Measurements from ENCODE around the gene PRKAA1.
"Not testable (repeated sequence)": the region's sequence is repeated elsewhere in the genome, so short reads cannot be mapped to it uniquely, and the experiment has no call there.

Gene PRKAA1

GRCh38 chr5:40733434-40733833, 64.7 kb downstream of the PRKAA1 start:
- no peaks in the 10 kb centered on the region; the same call in 1 of the 2 replicates for H3K36me3 ChIP-seq (ENCODE audit: insufficient read depth, low read length)
- H3K4me1 ChIP-seq (ENCODE audit: insufficient read depth, low read length, poor library complexity, severe bottlenecking), result peaks cover 37% of the 10 kb centered on the region
- H3K9ac ChIP-seq (ENCODE audit: low read depth, low read length, poor library complexity, severe bottlenecking), result no peak overlapping the region
- H4K20me1 ChIP-seq (ENCODE audit: insufficient read depth, low read length, poor library complexity, severe bottlenecking), result no peaks in the 10 kb centered on the region
- H3K9me3 ChIP-seq (ENCODE audit: insufficient read depth, low read depth, low read length), result no peaks in the 10 kb centered on the region
- H3F3A ChIP-seq (ENCODE audit: low read depth), result no peaks in the 10 kb centered on the region
- H3K9me2 ChIP-seq (replicated peaks; ENCODE audit: low read depth, low read length), result no peaks in the 10 kb centered on the region
- TF ChIP-seq CTCF (conservative IDR thresholded peaks at IDR 0.05; ENCODE audit: low read length), result no peak
- TF ChIP-seq EZH2phosphoT487 (IDR thresholded peaks at IDR 0.05; ENCODE audit: borderline replicate concordance), result no peak
- H2AFZ ChIP-seq (ENCODE audit: low read length), result no peak overlapping the region
- 0 out of 2 replicates have a peak, but pooled peaks cover 6% of the 10 kb centered on the region for H3K79me2 ChIP-seq (ENCODE audit: insufficient read depth, low read length)
- H3K4me3 ChIP-seq (ENCODE audit: low read length, poor library complexity, severe bottlenecking), result peak overlapping the region; percentile 0
- no peaks in the 10 kb centered on the region for H3K27me3 ChIP-seq (ENCODE audit: insufficient read depth, low read length, poor library complexity, severe bottlenecking)
- H3K4me2 ChIP-seq (ENCODE audit: low read depth, low read length, poor library complexity, severe bottlenecking), result peak overlapping the region; percentile 42

GRCh38 chr5:40722497-40722911, 75.7 kb downstream of the PRKAA1 start:
- H2AFZ ChIP-seq (ENCODE audit: low read length); H3K79me2 ChIP-seq (ENCODE audit: insufficient read depth, low read length); H3K9me2 ChIP-seq (replicated peaks; ENCODE audit: low read depth, low read length); H4K20me1 ChIP-seq (ENCODE audit: insufficient read depth, low read length, poor library complexity, severe bottlenecking); H3F3A ChIP-seq (ENCODE audit: low read depth); H3K9me3 ChIP-seq (ENCODE audit: insufficient read depth, low read depth, low read length); H3K27me3 ChIP-seq (ENCODE audit: insufficient read depth, low read length, poor library complexity, severe bottlenecking); H3K4me3 ChIP-seq (ENCODE audit: low read length, poor library complexity, severe bottlenecking); H3K4me2 ChIP-seq (ENCODE audit: low read depth, low read length, poor library complexity, severe bottlenecking); H3K4me1 ChIP-seq (ENCODE audit: insufficient read depth, low read length, poor library complexity, severe bottlenecking); H3K9ac ChIP-seq (ENCODE audit: low read depth, low read length, poor library complexity, severe bottlenecking): not testable (repeated sequence)
- peaks cover 16% of the 10 kb centered on the region; the same call in 1 of the 2 replicates for H3K36me3 ChIP-seq (ENCODE audit: insufficient read depth, low read length)

- peaks cover 4% of the 10 kb centered on the region for H3K4me1 ChIP-seq (ENCODE audit: insufficient read depth, low read length, poor library complexity, severe bottlenecking)
- no peaks in the 10 kb centered on the region for H3K9me2 ChIP-seq (replicated peaks; ENCODE audit: low read depth, low read length)
- no peaks in the 10 kb centered on the region for H3K9me3 ChIP-seq (ENCODE audit: insufficient read depth, low read depth, low read length)
- no peak for TF ChIP-seq CTCF (conservative IDR thresholded peaks at IDR 0.05; ENCODE audit: low read length)
- TF ChIP-seq EZH2phosphoT487 (IDR thresholded peaks at IDR 0.05; ENCODE audit: borderline replicate concordance), result no peak
- no peak overlapping the region for H3K9ac ChIP-seq (ENCODE audit: low read depth, low read length, poor library complexity, severe bottlenecking)
- no peaks in the 10 kb centered on the region for H3K79me2 ChIP-seq (ENCODE audit: insufficient read depth, low read length)
- H3K4me2 ChIP-seq (ENCODE audit: low read depth, low read length, poor library complexity, severe bottlenecking), result no peak overlapping the region
- H4K20me1 ChIP-seq (ENCODE audit: insufficient read depth, low read length, poor library complexity, severe bottlenecking), result no peaks in the 10 kb centered on the region
- no peaks in the 10 kb centered on the region for H3F3A ChIP-seq (ENCODE audit: low read depth)
- H2AFZ ChIP-seq (ENCODE audit: low read length), result no peak overlapping the region
- no peaks in the 10 kb centered on the region for H3K27me3 ChIP-seq (ENCODE audit: insufficient read depth, low read length, poor library complexity, severe bottlenecking)
- no peak overlapping the region for H3K4me3 ChIP-seq (ENCODE audit: low read length, poor library complexity, severe bottlenecking)
- peaks cover 9% of the 10 kb centered on the region; the same call in 1 of the 2 replicates for H3K36me3 ChIP-seq (ENCODE audit: insufficient read depth, low read length)
Measured at GRCh38 chr5:40720069-40720468, 78.1 kb downstream of the PRKAA1 start.

- no peak overlapping the region for H3K4me3 ChIP-seq (ENCODE audit: low read length, poor library complexity, severe bottlenecking)
- no peak for TF ChIP-seq EZH2phosphoT487 (IDR thresholded peaks at IDR 0.05; ENCODE audit: borderline replicate concordance)
- TF ChIP-seq CTCF (conservative IDR thresholded peaks at IDR 0.05; ENCODE audit: low read length), result no peak
- peaks cover 9% of the 10 kb centered on the region; the same call in 1 of the 2 replicates for H3K36me3 ChIP-seq (ENCODE audit: insufficient read depth, low read length)
- peaks cover 4% of the 10 kb centered on the region for H3K4me1 ChIP-seq (ENCODE audit: insufficient read depth, low read length, poor library complexity, severe bottlenecking)
- H3K79me2 ChIP-seq (ENCODE audit: insufficient read depth, low read length), result no peaks in the 10 kb centered on the region
- no peaks in the 10 kb centered on the region for H3K27me3 ChIP-seq (ENCODE audit: insufficient read depth, low read length, poor library complexity, severe bottlenecking)
- no peaks in the 10 kb centered on the region for H3K9me3 ChIP-seq (ENCODE audit: insufficient read depth, low read depth, low read length)
- H3K9me2 ChIP-seq (replicated peaks; ENCODE audit: low read depth, low read length), result no peaks in the 10 kb centered on the region
- H3F3A ChIP-seq (ENCODE audit: low read depth), result no peaks in the 10 kb centered on the region
- H4K20me1 ChIP-seq (ENCODE audit: insufficient read depth, low read length, poor library complexity, severe bottlenecking), result no peaks in the 10 kb centered on the region
- H3K4me2 ChIP-seq (ENCODE audit: low read depth, low read length, poor library complexity, severe bottlenecking), result no peak overlapping the region
- no peak overlapping the region for H3K9ac ChIP-seq (ENCODE audit: low read depth, low read length, poor library complexity, severe bottlenecking)
- no peak overlapping the region for H2AFZ ChIP-seq (ENCODE audit: low read length)
Measured at GRCh38 chr5:40717281-40717680, 80.9 kb downstream of the PRKAA1 start.

Data from Loucy (cell line).